A549 (cell line): ENCODE measurements around the gene COPE.

Experiments used
- CBX2 ChIP-seq: fragments of 200-600 bp; sonication (generic); IDR thresholded peaks from 2 replicates; pipeline ENCODE4 v1.6.1; 2016; ENCODE audit warnings: low read depth, mild to moderate bottlenecking, borderline replicate concordance
- EP300 ChIP-seq, 2 experiments: fragments of >200 bp; sonication (Bioruptor Twin); formaldehyde crosslinking; IDR thresholded peaks; 2 replicates in 1 of 2; 3 replicates in 1 of 2; pipeline ENCODE4 v1.6.1; 2016 to 2017
- JUN ChIP-seq, 2 experiments: fragments of >200 bp; sonication (Bioruptor Twin); formaldehyde crosslinking; IDR thresholded peaks; 2 replicates in 1 of 2; 3 replicates in 1 of 2; pipeline ENCODE4 v1.6.1; 2016 to 2017
- MAFK ChIP-seq: fragments of 450-650 bp; IDR thresholded peaks from 2 replicates; pipeline ENCODE4 v1.6.1; 2014; ENCODE audit not compliant: partially characterized antibody
- NR3C1 ChIP-seq: fragments of >200 bp; sonication (Bioruptor Twin); formaldehyde crosslinking; IDR thresholded peaks from 3 replicates; pipeline ENCODE4 v1.6.1; 2017
- RAD21 ChIP-seq, 2 experiments: fragments of >200 bp in 1 of 2; sonication (Bioruptor Twin) in 1 of 2; formaldehyde crosslinking in 1 of 2; IDR thresholded peaks in 1 of 2; conservative IDR thresholded peaks in 1 of 2; 2 replicates in 1 of 2; 3 replicates in 1 of 2; pipeline ENCODE4 v1.6.1; 2012 to 2018; ENCODE audit warnings: inconsistent platforms in 1 of 2
- RNF2 ChIP-seq: fragments of 200-600 bp; sonication (generic); IDR thresholded peaks from 2 replicates; pipeline ENCODE4 v1.6.1; 2016; ENCODE audit warnings: low read depth, mild to moderate bottlenecking, antibody characterized with exemption, moderate library complexity, borderline replicate concordance
- SREBF2 ChIP-seq: fragments of 450-650 bp; IDR thresholded peaks from 2 replicates; pipeline ENCODE4 v1.6.1; 2014; ENCODE audit warnings: mild to moderate bottlenecking, moderate library complexity
- TF ChIP-seq, protein P1 (sequence below): IDR thresholded peaks from 2 replicates; pipeline ENCODE4 v1.6.1; 2012
- TF ChIP-seq, protein P2 (sequence below): fragments of >200 bp; sonication (Bioruptor Twin); formaldehyde crosslinking; IDR thresholded peaks from 3 replicates; pipeline ENCODE4 v1.5.1; 2016
- TF ChIP-seq, protein P3 (sequence below): IDR thresholded peaks from 2 replicates; pipeline ENCODE4 v1.6.1; 2012
- TF ChIP-seq, protein P4 (sequence below): fragments of >200 bp; sonication (Bioruptor Twin); formaldehyde crosslinking; IDR thresholded peaks from 2 replicates; pipeline ENCODE4 v1.6.1; 2016
- TF ChIP-seq, protein P5 (sequence below): fragments of 150-350 bp; IDR thresholded peaks from 2 replicates; pipeline ENCODE4 v1.6.1; 2014; ENCODE audit warnings: low read depth, mild to moderate bottlenecking, low read length

DNA sequence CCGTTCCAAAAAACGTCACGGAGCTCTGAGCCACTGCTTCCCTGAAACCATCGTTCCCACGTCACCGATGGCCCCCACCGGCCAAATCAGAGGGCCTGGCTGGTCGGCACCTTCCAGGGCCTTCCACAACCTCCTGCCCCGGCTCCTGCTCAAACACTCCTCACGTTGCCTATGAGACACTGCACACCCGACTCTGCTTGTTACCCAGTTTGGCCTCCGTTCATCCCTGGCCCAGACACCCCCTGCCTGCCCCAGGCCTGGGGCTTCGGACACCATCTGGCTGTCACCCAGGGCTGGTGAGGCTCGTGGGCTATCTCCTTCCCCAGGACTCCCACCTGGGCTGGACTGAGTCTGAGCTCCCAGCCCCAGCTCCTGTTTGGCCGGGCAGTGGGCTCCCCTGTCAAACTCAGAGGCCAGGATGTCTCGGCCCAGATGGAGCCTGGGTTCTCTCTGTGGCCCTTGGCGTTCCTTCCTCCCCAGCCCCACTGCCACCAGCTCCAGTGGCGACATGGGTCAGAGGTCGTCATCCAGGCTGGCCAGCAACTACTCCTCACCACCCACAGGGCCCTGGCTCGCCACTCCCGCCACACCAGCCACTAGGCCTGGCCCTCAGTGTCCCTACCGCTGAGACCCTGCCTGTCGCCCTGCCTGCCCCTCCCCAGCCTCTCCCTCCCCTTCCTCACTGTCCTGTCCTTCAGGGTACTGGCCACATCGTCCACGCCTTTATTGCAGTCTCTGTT is 41.0 kb downstream of the COPE start:
- TF ChIP-seq, protein P1, sequence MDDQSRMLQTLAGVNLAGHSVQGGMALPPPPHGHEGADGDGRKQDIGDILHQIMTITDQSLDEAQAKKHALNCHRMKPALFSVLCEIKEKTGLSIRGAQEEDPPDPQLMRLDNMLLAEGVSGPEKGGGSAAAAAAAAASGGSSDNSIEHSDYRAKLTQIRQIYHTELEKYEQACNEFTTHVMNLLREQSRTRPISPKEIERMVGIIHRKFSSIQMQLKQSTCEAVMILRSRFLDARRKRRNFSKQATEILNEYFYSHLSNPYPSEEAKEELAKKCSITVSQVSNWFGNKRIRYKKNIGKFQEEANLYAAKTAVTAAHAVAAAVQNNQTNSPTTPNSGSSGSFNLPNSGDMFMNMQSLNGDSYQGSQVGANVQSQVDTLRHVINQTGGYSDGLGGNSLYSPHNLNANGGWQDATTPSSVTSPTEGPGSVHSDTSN, result no peak
- TF ChIP-seq, protein P2, sequence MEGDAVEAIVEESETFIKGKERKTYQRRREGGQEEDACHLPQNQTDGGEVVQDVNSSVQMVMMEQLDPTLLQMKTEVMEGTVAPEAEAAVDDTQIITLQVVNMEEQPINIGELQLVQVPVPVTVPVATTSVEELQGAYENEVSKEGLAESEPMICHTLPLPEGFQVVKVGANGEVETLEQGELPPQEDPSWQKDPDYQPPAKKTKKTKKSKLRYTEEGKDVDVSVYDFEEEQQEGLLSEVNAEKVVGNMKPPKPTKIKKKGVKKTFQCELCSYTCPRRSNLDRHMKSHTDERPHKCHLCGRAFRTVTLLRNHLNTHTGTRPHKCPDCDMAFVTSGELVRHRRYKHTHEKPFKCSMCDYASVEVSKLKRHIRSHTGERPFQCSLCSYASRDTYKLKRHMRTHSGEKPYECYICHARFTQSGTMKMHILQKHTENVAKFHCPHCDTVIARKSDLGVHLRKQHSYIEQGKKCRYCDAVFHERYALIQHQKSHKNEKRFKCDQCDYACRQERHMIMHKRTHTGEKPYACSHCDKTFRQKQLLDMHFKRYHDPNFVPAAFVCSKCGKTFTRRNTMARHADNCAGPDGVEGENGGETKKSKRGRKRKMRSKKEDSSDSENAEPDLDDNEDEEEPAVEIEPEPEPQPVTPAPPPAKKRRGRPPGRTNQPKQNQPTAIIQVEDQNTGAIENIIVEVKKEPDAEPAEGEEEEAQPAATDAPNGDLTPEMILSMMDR, result no peak
- TF ChIP-seq, protein P3, sequence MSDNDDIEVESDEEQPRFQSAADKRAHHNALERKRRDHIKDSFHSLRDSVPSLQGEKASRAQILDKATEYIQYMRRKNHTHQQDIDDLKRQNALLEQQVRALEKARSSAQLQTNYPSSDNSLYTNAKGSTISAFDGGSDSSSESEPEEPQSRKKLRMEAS, result no peak
- TF ChIP-seq RAD21 (conservative IDR thresholded peaks at IDR 0.05 in 1 of 2, IDR thresholded peaks at IDR 0.05 in 1 of 2), result no peak
- TF ChIP-seq RNF2, result no peak
- TF ChIP-seq MAFK, result no peak
- no peak for TF ChIP-seq JUN (IDR thresholded peaks at IDR 0.05)
- TF ChIP-seq, protein P4, sequence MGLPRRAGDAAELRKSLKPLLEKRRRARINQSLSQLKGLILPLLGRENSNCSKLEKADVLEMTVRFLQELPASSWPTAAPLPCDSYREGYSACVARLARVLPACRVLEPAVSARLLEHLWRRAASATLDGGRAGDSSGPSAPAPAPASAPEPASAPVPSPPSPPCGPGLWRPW, result no peak
- no peak for TF ChIP-seq NR3C1
- no peak for TF ChIP-seq SREBF2
- no peak for TF ChIP-seq EP300 (IDR thresholded peaks at IDR 0.05)
- no peak for TF ChIP-seq CBX2
- TF ChIP-seq, protein P5, sequence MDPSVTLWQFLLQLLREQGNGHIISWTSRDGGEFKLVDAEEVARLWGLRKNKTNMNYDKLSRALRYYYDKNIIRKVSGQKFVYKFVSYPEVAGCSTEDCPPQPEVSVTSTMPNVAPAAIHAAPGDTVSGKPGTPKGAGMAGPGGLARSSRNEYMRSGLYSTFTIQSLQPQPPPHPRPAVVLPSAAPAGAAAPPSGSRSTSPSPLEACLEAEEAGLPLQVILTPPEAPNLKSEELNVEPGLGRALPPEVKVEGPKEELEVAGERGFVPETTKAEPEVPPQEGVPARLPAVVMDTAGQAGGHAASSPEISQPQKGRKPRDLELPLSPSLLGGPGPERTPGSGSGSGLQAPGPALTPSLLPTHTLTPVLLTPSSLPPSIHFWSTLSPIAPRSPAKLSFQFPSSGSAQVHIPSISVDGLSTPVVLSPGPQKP, result no peak
